IPS-NIHi7 (cell line): ENCODE results near the gene HSDL1.
"Not testable (repeated sequence)": the region's sequence is repeated elsewhere in the genome, so short reads cannot be mapped to it uniquely, and the experiment has no call there.

Experiments
- DNase-seq: peaks from one replicate; pipeline ENCODE4 v3.0.0; 2012; ENCODE audit warnings: mixed read lengths; ENCODE audit errors: extremely low spot score

The HSDL1 gene

GRCh38 chr16:84138824-84139627, 6.0 kb downstream of the HSDL1 start:
- peak; percentile 48 for DNase-seq

DNA sequence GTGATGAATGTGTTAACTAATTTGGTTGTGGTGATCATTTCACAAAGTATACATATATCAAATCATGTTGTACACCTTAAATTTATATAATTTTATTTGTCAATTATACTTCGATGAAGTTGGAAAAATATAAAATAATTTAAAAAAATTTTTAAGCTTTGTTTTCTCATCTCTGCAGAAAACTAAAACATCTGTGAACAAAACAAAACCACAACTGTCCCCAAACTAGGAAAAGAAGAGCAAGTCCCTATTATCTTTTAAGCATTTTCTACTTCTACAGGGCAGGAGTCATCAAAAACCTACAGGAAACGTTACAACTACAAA, 6.5 kb downstream of the HSDL1 start:
- no peak for DNase-seq

- no peak for DNase-seq
Measured at GRCh38 chr16:84137769-84138357, 7.1 kb downstream of the HSDL1 start.

GRCh38 chr16:84137287-84137686, 7.7 kb downstream of the HSDL1 start:
- DNase-seq = no peak

DNA sequence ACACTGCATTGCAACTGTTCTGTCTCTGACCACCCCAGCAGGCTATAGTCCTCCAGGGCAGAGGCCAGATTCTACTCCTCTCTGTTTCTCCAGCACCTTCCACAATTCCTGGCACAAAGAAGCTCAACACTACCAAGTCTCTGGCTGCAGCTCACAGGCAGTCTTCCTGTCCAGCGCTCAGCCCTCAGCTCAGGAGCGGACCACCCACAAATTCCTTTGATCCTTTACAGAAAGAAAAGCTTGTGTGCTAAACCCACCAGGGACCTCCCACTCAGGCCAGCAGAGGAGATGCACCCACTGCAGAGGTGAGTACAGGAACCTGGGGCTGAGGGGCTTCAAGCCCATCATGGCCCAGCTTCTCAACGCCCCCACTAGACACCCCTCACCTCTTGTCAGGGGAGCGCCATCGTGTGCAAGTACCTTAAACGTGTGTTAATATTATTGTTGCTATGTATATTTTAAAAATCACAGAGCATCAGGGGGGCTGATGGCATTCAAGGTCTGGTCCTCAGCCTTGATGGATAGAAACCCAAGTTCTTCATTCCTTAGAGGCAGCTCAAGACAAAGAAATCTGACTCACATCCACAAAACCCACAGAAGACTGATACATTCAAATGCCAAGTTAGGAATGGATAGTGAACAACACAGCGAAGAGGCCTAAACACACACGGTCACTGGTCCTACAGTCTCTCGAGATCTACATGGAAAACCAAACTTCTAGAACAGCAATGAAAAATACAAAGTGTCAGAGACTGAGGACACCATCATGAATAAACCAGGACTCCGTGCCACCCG, 8.4 kb downstream of the HSDL1 start:
- no peak for DNase-seq

GRCh38 chr16:84132527-84133285, 12.3 kb downstream of the HSDL1 start:
- DNase-seq = no peak

- no peak for DNase-seq
Measured at GRCh38 chr16:84131117-84131516, 13.9 kb downstream of the HSDL1 start.

DNA sequence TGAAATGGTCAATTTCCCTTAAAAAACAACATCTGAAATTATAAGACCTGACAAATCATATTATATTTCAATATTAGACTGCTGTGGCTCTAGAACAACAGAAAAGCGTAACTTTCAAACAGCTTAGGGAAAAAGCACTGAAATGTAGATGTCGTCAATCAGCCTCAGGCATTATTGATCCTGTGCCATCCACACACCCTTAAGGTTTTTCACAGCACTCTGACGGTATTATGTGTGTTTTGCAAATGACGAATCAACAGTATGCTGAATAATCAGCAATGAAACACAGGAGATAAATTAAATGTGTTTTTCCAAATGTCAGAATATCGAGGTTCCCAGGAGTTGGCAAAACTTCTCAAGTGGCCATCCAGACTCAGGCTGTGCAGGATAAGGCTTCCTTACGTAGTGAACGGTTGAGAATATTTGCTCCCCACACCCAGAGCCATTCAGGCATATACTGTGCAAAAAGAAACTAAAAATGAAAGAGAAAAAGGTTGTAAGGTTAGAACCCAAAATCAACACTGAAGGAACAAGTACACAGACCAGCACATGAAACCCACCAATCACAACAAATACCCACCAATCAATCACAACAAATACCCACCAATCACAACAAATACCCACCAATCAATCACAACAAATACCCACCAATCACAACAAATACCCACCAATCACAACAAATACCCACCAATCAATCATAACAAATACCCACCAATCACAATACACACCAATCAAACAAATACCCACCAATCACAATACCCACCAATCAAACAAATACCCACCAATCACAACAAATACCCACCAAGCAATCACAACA, 20.5 kb downstream of the HSDL1 start:
- DNase-seq = no peak

- DNase-seq = no peak
Measured at GRCh38 chr16:84121007-84121406, 24.0 kb downstream of the HSDL1 start.

DNA sequence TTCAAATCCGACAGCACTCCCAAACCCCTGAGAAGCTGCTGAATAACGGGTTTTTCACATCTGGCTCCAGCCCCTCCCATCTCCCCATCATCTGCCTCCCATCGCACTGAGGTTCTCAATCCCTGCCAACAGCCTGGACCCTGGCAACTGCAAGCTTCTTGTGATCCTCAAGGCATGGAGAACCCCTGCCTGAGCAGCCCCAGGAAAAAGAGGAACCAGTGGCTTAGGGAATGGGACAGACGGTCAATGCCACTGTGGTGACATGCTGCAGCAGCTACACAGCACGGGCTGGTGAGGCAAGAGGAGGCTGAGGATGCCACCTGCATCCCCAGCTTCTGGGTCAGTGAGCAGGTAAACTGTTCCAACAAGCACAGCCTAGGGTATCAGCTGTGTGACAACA, 25.0 kb downstream of the HSDL1 start:
- no peak for DNase-seq

- no peak for DNase-seq
Measured at GRCh38 chr16:84119368-84119767, 25.6 kb downstream of the HSDL1 start.

DNA sequence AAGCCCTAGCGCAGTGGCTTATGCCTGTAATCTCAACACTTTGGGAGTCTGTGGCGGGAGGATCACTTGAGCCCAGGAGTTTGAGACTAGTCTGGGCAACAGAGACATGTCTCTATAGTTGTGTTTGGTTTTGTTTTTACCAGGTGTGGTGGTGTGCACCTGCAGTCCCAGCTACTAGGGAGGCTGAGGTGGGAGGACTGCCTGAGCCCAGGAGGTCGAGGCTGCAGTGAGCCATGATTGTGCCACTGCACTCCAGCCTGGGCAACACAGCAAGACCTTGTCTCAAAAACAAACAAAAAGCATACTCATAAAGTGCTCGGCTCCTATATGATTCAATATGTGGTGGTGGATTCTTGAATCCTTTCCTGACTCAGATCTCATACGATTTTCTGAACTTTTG, 26.7 kb downstream of the HSDL1 start:
- DNase-seq = not testable (repeated sequence)

- DNase-seq = peak; percentile 45
Measured at GRCh38 chr16:84117494-84117843, 27.5 kb downstream of the HSDL1 start.

GRCh38 chr16:84116720-84117493, 28.1 kb downstream of the HSDL1 start, which contains the start of gene MBTPS1:
Gene MBTPS1 (minus strand): TSS chr16:84116942. CDS start chr16:84101783, 15,159 bp downstream.
- peak; percentile 98 for DNase-seq

GRCh38 chr16:84115919-84116719, 28.9 kb downstream of the HSDL1 start:
- no peak for DNase-seq

DNA sequence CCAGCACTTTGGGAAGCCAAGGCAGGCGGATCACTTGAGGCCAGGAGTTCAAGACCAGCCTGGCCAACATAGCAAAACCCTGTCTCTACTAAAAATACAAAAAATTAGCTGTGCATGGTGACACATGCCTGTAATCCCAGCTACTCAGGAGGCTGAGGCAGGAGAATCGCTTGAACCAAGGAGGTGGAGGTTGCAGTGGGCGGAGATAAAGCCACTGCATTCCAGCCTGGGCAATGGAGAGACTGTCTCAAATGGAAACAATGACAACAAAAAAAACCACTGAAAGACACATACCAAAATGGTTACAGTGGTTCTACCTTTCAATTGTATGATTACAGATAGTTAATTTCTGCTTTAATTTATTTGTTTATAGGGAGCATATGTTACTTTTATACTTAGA, 33.0 kb downstream of the HSDL1 start:
- DNase-seq = not testable (repeated sequence)

GRCh38 chr16:84111525-84111924, 33.5 kb downstream of the HSDL1 start:
- no peak for DNase-seq

- no peak for DNase-seq
Measured at GRCh38 chr16:84110527-84110926, 34.5 kb downstream of the HSDL1 start.

GRCh38 chr16:84109598-84110335, 35.2 kb downstream of the HSDL1 start:
- no peak for DNase-seq
